ENCODE results near the gene SLC5A2.

Gene SLC5A2

GRCh38 chr16:31472709-31473203 is 10.2 kb upstream of the SLC5A2 start:
- Histone ChIP-seq H3K27me3 (ENCODE audit: control insufficient read depth, insufficient read depth, low read length) (peaks cover 30% of the 10 kb centered on the region), H3K4me1 (ENCODE audit: control insufficient read depth, low read depth, low read length) (peaks cover 4% of the 10 kb centered on the region), H3K36me3 (ENCODE audit: control insufficient read depth, low read depth, low read length) (no peaks in the 10 kb centered on the region), H3K27ac (ENCODE audit: low read length) (no peak overlapping the region), H3K4me3 (ENCODE audit: low read length) (peak overlapping the region; percentile 60), H3K9ac (ENCODE audit: low read length) (peak overlapping the region; percentile 20), H3K9me3 (ENCODE audit: control insufficient read depth, low read depth, low read length) (no peaks in the 10 kb centered on the region)

DNA sequence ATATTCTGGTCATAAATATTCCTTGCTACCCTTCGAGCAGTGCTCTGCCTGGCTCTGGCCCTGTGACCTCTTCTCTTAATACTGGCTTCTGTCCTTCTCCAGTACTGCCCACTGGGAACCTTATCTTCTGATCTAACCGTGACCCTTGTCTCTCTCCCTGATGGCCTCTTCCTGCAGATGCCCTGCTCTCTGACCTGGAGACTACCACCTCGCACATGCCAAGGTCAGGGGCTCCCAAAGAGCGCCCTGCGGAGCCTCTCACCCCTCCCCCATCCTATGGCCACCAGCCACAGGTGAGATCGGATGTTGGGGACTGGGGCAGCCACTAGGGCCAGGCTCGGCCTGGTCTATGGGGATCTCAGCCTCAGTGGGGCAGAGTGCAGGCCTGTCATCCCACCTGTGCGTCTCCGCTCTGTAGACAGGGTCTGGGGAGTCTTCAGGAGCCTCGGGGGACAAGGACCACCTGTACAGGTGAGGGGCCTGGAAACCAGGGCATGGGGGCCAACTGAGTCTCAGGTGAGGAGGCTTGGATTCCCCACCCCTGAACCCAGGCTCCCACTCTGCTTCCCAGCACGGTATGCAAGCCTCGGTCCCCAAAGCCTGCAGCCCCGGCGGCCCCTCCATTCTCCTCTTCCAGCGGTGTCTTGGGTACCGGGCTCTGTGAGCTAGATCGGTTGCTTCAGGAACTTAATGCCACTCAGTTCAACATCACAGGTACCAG is 9.5 kb upstream of the SLC5A2 start:
- Histone ChIP-seq H3K4me1 (ENCODE audit: control insufficient read depth, low read depth, low read length) (peaks cover 4% of the 10 kb centered on the region), H3K27ac (ENCODE audit: low read length) (no peak overlapping the region), H3K27me3 (ENCODE audit: control insufficient read depth, insufficient read depth, low read length) (peaks cover 30% of the 10 kb centered on the region), H3K9ac (ENCODE audit: low read length) (no peak overlapping the region), H3K9me3 (ENCODE audit: control insufficient read depth, low read depth, low read length) (no peaks in the 10 kb centered on the region), H3K4me3 (ENCODE audit: low read length) (no peak overlapping the region), H3K36me3 (ENCODE audit: control insufficient read depth, low read depth, low read length) (no peaks in the 10 kb centered on the region)

- Histone ChIP-seq H3K9ac (ENCODE audit: low read length) (no peak overlapping the region), H3K4me3 (ENCODE audit: low read length) (no peak overlapping the region), H3K27me3 (ENCODE audit: control insufficient read depth, insufficient read depth, low read length) (peaks cover 31% of the 10 kb centered on the region), H3K9me3 (ENCODE audit: control insufficient read depth, low read depth, low read length) (no peaks in the 10 kb centered on the region), H3K27ac (ENCODE audit: low read length) (no peak overlapping the region), H3K36me3 (ENCODE audit: control insufficient read depth, low read depth, low read length) (no peaks in the 10 kb centered on the region), H3K4me1 (ENCODE audit: control insufficient read depth, low read depth, low read length) (peaks cover 4% of the 10 kb centered on the region)
Measured at GRCh38 chr16:31474173-31474714, 8.7 kb upstream of the SLC5A2 start.

DNA sequence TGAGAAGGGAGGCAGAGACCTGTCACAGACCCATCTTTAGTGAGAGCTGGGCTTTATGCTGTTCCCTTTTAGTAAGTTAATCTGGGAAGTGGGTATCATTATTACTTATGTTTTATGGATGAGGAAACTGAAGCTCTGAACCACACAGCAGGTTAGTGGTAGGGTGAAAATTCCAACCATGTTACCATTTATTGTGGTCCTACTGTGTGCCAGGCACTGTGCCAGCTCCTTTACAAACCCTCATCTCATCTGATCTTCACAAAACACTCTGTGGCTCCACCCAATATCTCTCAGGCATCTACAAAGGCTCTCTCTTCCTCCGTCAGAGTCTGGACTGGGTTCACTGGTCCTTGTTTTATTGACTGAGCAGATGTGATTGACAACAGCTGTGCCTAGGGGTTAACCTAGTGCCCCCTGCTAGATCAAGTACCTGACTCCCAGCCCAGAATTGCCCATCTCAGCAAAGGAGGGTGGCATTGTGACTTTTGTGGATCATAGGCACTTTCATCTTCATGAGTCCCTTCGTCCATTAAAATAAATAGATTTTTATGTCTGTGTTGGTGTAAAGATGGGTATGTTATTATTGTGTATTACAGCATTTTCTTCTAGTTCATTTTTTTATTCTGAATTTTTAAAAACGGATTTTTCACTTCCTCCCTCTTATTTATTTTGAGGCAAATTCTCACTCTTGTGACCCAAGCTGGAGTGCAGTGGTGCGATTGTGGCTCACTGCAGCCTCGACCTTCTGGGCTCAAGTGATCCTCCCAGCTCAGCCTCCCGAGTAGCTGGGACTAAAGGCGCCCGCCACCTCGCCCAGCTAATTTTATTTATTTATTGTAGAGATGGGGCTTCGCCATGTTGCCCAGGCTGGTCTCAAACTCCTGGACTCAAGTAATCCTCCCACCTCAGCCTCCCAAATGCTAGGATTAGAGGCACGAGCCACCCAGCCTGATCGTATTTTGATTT is 7.9 kb upstream of the SLC5A2 start:
- no peak overlapping the region for H3K9ac ChIP-seq (ENCODE audit: low read length)
- H3K4me3 ChIP-seq (ENCODE audit: low read length): no peak overlapping the region

DNA sequence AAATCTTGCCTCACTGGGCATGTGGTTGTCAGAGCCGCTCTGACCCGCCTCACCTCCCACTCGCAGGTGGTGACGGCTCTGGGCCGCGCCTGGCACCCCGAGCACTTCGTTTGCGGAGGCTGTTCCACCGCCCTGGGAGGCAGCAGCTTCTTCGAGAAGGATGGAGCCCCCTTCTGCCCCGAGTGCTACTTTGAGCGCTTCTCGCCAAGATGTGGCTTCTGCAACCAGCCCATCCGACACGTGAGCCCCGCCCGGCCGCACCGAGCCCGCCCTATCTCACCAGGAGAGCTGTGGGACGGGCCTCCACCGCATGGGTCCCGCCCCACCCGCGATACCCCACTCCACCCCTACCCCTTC is 7.0 kb upstream of the SLC5A2 start:
- peaks cover 34% of the 10 kb centered on the region for H3K27me3 ChIP-seq (ENCODE audit: control insufficient read depth, insufficient read depth, low read length)
- no peaks in the 10 kb centered on the region for H3K36me3 ChIP-seq (ENCODE audit: control insufficient read depth, low read depth, low read length)
- H3K4me3 ChIP-seq (ENCODE audit: low read length): no peak overlapping the region
- no peak overlapping the region for H3K27ac ChIP-seq (ENCODE audit: low read length)
- no peaks in the 10 kb centered on the region for H3K9me3 ChIP-seq (ENCODE audit: control insufficient read depth, low read depth, low read length)
- peaks cover 4% of the 10 kb centered on the region for H3K4me1 ChIP-seq (ENCODE audit: control insufficient read depth, low read depth, low read length)
- no peak overlapping the region for H3K9ac ChIP-seq (ENCODE audit: low read length)

More for the DNA sequence above, 7.9 kb upstream of the SLC5A2 start:
- H3K27ac ChIP-seq (ENCODE audit: low read length): no peak overlapping the region
- H3K27me3 ChIP-seq (ENCODE audit: control insufficient read depth, insufficient read depth, low read length): peaks cover 35% of the 10 kb centered on the region
- peaks cover 4% of the 10 kb centered on the region for H3K4me1 ChIP-seq (ENCODE audit: control insufficient read depth, low read depth, low read length)
- H3K36me3 ChIP-seq (ENCODE audit: control insufficient read depth, low read depth, low read length): no peaks in the 10 kb centered on the region
- H3K9me3 ChIP-seq (ENCODE audit: control insufficient read depth, low read depth, low read length): no peaks in the 10 kb centered on the region

- Histone ChIP-seq H3K9me3 (ENCODE audit: control insufficient read depth, low read depth, low read length) (no peaks in the 10 kb centered on the region), H3K27me3 (ENCODE audit: control insufficient read depth, insufficient read depth, low read length) (peaks cover 27% of the 10 kb centered on the region), H3K4me3 (ENCODE audit: low read length) (peak overlapping the region; percentile 29), H3K27ac (ENCODE audit: low read length) (no peak overlapping the region), H3K4me1 (ENCODE audit: control insufficient read depth, low read depth, low read length) (peaks cover under 1% of the 10 kb centered on the region), H3K36me3 (ENCODE audit: control insufficient read depth, low read depth, low read length) (no peaks in the 10 kb centered on the region), H3K9ac (ENCODE audit: low read length) (no peak overlapping the region)
Measured at GRCh38 chr16:31476303-31477219, 6.4 kb upstream of the SLC5A2 start.

GRCh38 chr16:31477220-31478216 is 5.4 kb upstream of the SLC5A2 start:
- H3K36me3 ChIP-seq (ENCODE audit: control insufficient read depth, low read depth, low read length): no peaks in the 10 kb centered on the region
- no peaks in the 10 kb centered on the region for H3K9me3 ChIP-seq (ENCODE audit: control insufficient read depth, low read depth, low read length)
- H3K4me1 ChIP-seq (ENCODE audit: control insufficient read depth, low read depth, low read length): no peaks in the 10 kb centered on the region
- no peak overlapping the region for H3K27ac ChIP-seq (ENCODE audit: low read length)
- H3K27me3 ChIP-seq (ENCODE audit: control insufficient read depth, insufficient read depth, low read length): peaks cover 22% of the 10 kb centered on the region
- H3K9ac ChIP-seq (ENCODE audit: low read length): no peak overlapping the region
- H3K4me3 ChIP-seq (ENCODE audit: low read length): peak overlapping the region; percentile 29

DNA sequence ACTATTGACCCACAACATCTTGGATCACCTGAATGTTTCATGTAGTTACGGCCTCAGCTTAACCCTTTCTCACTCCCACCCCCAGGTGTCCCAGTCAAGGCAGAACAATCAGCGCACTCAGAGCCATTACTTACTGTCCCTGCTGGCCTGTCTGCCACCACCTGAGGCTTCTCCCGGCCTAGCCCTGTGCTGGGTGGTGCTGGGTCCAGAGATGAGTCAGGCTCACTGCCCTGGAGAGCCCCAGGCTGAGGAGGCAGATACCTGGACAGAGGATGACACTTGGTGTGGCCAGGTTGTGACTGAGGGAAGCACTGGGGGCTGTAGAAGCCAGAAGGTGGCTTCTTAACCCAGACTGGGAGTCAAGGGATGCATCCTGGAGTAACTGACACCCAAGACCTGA is 4.0 kb upstream of the SLC5A2 start:
- Histone ChIP-seq H3K4me1 (ENCODE audit: control insufficient read depth, low read depth, low read length) (no peaks in the 10 kb centered on the region), H3K36me3 (ENCODE audit: control insufficient read depth, low read depth, low read length) (no peaks in the 10 kb centered on the region), H3K27ac (ENCODE audit: low read length) (no peak overlapping the region), H3K9me3 (ENCODE audit: control insufficient read depth, low read depth, low read length) (no peaks in the 10 kb centered on the region), H3K4me3 (ENCODE audit: low read length) (no peak overlapping the region), H3K9ac (ENCODE audit: low read length) (no peak overlapping the region), H3K27me3 (ENCODE audit: control insufficient read depth, insufficient read depth, low read length) (peaks cover 20% of the 10 kb centered on the region)

DNA sequence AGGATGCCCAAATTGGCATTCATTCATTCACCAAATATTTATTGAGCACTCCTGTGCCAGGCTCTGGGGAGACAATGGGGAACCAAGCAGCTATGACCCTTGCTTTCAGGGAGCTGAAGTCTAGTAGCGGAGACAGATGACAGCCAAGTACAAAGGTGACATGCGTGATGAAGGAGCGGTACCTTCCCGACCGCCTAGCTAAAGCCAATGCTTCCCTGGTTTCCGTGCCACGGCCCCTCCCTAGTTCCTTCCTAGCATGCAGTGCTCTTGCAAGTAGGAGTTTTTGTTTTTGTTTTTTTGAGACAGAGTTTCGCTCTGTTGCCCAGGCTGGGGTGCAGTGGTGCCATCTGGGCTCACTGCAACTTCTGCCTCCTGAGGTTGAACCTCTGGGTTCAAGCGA is 3.2 kb upstream of the SLC5A2 start:
- no peak overlapping the region for H3K27ac ChIP-seq (ENCODE audit: low read length)
- H3K36me3 ChIP-seq (ENCODE audit: control insufficient read depth, low read depth, low read length): no peaks in the 10 kb centered on the region
- H3K27me3 ChIP-seq (ENCODE audit: control insufficient read depth, insufficient read depth, low read length): peaks cover 20% of the 10 kb centered on the region
- H3K9me3 ChIP-seq (ENCODE audit: control insufficient read depth, low read depth, low read length): no peaks in the 10 kb centered on the region
- no peak overlapping the region for H3K4me3 ChIP-seq (ENCODE audit: low read length)
- H3K9ac ChIP-seq (ENCODE audit: low read length): no peak overlapping the region
- peaks cover 6% of the 10 kb centered on the region for H3K4me1 ChIP-seq (ENCODE audit: control insufficient read depth, low read depth, low read length)

DNA sequence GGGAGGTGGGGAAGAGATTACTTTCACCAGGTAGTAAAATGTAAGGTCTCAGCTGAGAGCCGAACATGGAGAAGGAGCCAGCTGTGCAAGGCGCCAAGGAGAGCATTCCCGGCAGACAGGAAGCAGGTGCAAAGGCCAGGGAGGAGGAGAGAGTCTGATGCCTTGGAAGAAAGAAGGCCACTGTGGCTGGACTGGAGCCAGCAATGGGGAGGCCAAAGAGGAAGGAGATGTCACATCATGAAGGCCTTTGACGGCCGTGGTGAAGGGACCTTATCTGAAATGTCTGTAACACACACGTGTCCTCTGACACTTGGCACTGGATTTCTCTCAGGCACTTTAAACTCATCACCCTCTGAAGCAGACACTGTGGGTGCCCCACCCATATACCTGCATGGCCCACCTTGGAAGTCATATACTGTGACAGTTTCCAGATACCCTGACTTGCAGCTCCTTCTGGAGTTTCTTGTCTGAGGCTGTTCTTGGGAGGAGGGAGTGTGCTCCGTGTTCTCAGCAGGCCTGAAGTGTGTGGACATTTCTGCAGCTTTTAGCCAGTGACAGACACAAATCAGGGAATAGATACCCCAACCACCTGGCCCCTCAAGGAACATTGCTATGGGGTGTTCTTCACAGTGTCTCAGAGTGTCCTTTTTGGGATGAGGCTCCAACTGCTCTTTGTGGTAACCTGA is 1.9 kb upstream of the SLC5A2 start:
- peaks cover 20% of the 10 kb centered on the region for H3K27me3 ChIP-seq (ENCODE audit: control insufficient read depth, insufficient read depth, low read length)
- H3K4me1 ChIP-seq (ENCODE audit: control insufficient read depth, low read depth, low read length): peaks cover 7% of the 10 kb centered on the region
- H3K9me3 ChIP-seq (ENCODE audit: control insufficient read depth, low read depth, low read length): no peaks in the 10 kb centered on the region

More for the DNA sequence above, 1.9 kb upstream of the SLC5A2 start:
- H3K27ac ChIP-seq (ENCODE audit: low read length): no peak overlapping the region
- no peaks in the 10 kb centered on the region for H3K36me3 ChIP-seq (ENCODE audit: control insufficient read depth, low read depth, low read length)
- H3K9ac ChIP-seq (ENCODE audit: low read length): no peak overlapping the region
- no peak overlapping the region for H3K4me3 ChIP-seq (ENCODE audit: low read length)
